ENCODE measurements around the gene CPNE4. TPM values are rescaled to one million over a fixed set of nuclear protein-coding genes. Genes with fewer than 3 reads are reported as not detected.

CPNE4 gene
- total and polyA plus RNA-seq, 2 donors (not counting 3 experiments of a cell fraction or from before 2014, with no cell fraction given) = not detected

- Histone ChIP-seq H3K9ac (replicated peaks; ENCODE audit: extremely low read depth, insufficient read depth, low read length) (no peak overlapping the region), H4K20me1 (replicated peaks; ENCODE audit: control insufficient read depth, extremely low read depth, insufficient read depth, low read length) (no peaks in the 10 kb centered on the region), H3K9me3 (replicated peaks; ENCODE audit: control insufficient read depth, insufficient read depth, low read length) (no peaks in the 10 kb centered on the region), H3K4me2 (ENCODE audit: insufficient read depth, low read length) (no peak overlapping the region), H3K36me3 (ENCODE audit: control insufficient read depth in 2 of 2, extremely low read depth in 1 of 2, insufficient read depth in 2 of 2, low read length in 2 of 2) (no peaks in the 10 kb centered on the region), H3K9me1 (replicated peaks; ENCODE audit: control insufficient read depth, extremely low read depth, insufficient read depth, low read length) (no peaks in the 10 kb centered on the region), H3K4me3 (replicated peaks in 1 of 3; ENCODE audit: insufficient read depth in 1 of 3, low read depth in 1 of 3, low read length in 3 of 3) (no peak overlapping the region), H2AFZ (ENCODE audit: low read depth, low read length) (no peak overlapping the region), H3K4me1 (ENCODE audit: control insufficient read depth, extremely low read depth, insufficient read depth, low read length) (no peaks in the 10 kb centered on the region), H3K27ac (ENCODE audit: insufficient read depth, low read depth, low read length) (no peak overlapping the region), H3K79me2 (ENCODE audit: control insufficient read depth, insufficient read depth, low read length) (no peaks in the 10 kb centered on the region), H3K27me3 (ENCODE audit: control insufficient read depth in 2 of 2, insufficient read depth in 2 of 2, low read length in 2 of 2) (no peaks in the 10 kb centered on the region)
- ChIA-PET CTCF (interaction anchor here (3.0 kb wide), 1 partner anchor 11 kb away, joined by 7 read pairs; no protein-coding TSS in a partner anchor), POLR2A (no interaction called here)
- TF ChIP-seq POLR2AphosphoS5 (IDR thresholded peaks at IDR 0.05; ENCODE audit: insufficient read depth, low read depth, low read length) (no peak), CTCF (IDR thresholded peaks at IDR 0.05; ENCODE audit: extremely low read depth in 1 of 2, insufficient read depth in 1 of 2, low read depth in 1 of 2, low read length in 2 of 2) (no peak), JUN (IDR thresholded peaks at IDR 0.05; ENCODE audit: borderline replicate concordance, insufficient read depth, insufficient read length, low read depth) (no peak), GATA2 (IDR thresholded peaks at IDR 0.05; ENCODE audit: insufficient read depth, insufficient read length, low read depth, low read length) (no peak), EZH2 (IDR thresholded peaks at IDR 0.05; ENCODE audit: borderline replicate concordance, low read depth, low read length, severe bottlenecking) (no peak), MYC (IDR thresholded peaks at IDR 0.05; ENCODE audit: low read depth, low read length) (no peak), FOS (IDR thresholded peaks at IDR 0.05; ENCODE audit: borderline replicate concordance, insufficient read depth, low read length) (no peak), MAX (IDR thresholded peaks at IDR 0.05; ENCODE audit: insufficient read depth, insufficient read length) (no peak)
- DNase-seq (ENCODE audit: low read depth, low spot score) (no peak), FAIRE-seq (no peak)
- BruUV-seq (replicated peaks) = no TSS peak
- dilution Hi-C loops (cut with MboI; ENCODE audit: extremely low pct_ligation_motif_present, low sequenced_read_pairs) (no loop called here), intact Hi-C loops (cut with micrococcal nuclease) (no loop called here)
These were observed 153.9 kb downstream of the CPNE4 start for GRCh38 chr3:131880948-131881347.

Measured in endothelial cell of umbilical vein (primary cell).